Activated gamma-delta T cell (primary cell): ENCODE data around the gene DENND1B.
"Not testable (repeated sequence)": the region's sequence is repeated elsewhere in the genome, so short reads cannot be mapped to it uniquely, and the experiment has no call there.

ENCODE experiments used
- DNase-seq: peaks from one replicate; lab custom pipeline; 2025; lab: John Stamatoyannopoulos, UW

The DENND1B gene

GRCh38 chr1:197632005-197632404, 143.3 kb downstream of the DENND1B start:
- DNase-seq: no peak

DNA sequence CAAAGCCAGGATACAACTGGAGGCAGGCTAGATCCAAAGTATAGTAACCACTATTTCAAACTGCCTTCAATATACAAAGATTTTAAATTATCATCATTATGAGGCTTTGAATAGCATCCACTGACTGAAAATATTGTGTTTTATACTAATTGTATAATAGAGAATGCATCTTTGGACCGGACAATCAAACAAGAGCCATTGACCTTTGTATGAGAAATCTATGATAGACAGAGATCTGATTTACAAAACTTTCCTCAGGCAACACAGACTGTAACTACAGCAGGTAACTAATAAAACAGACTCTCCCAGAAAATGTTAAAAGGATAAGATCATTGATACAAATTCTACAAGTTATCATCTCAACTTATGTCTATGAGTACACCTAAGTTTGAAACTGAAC, 152.9 kb downstream of the DENND1B start:
- DNase-seq: no peak

- no peak for DNase-seq
Observed at GRCh38 chr1:197621761-197622160, 153.5 kb downstream of the DENND1B start.

DNA sequence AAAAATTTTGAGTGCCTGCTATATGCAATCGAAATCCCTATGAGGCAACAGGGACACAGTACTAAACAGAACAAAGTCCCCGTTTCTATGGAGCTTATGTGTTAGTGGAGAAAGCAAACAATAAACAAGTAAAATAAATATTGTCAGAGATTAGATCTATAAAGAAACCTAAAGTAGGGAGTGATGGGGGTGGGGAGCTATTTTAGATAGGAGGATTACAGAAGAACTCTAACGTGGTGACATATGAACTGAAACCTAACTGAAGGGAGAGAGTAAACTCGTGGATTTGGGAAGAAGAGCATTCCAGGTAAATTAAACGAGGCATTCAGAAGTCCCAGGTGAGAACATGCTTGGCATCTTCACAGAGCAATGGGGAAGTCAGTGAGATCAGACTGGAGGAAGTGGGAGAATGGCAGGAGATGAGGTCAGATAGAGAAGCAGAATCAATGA, 154.5 kb downstream of the DENND1B start:
- DNase-seq: no peak

DNA sequence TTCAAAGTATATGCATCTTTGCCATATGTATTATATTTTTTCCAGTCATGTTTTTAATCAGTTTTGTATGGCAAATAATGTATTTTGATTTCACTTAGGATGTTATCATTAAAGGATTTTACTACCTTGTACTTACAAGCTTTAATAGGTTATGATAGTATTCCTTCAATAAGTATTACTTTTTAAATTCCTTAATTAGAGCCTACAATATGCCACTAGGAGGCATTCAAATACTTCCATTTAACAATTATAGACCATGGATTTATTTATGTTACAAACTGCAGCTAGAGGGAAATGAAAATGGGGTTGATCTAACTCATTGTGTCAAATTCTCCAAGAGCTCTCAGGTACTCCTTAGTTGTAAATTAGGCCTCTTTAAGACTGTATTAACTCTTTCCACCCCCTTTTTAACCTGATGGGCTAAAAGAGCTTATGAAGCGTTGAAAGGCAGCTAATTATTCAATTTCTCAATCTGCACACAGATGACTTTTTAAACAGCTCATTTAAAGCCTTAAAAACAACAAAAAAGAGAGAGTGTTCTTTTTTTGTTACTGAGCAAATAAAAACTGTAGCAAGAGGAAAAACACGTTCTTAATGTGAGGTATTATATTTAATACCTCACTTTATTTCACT, 156.2 kb downstream of the DENND1B start:
- DNase-seq: no peak

DNA sequence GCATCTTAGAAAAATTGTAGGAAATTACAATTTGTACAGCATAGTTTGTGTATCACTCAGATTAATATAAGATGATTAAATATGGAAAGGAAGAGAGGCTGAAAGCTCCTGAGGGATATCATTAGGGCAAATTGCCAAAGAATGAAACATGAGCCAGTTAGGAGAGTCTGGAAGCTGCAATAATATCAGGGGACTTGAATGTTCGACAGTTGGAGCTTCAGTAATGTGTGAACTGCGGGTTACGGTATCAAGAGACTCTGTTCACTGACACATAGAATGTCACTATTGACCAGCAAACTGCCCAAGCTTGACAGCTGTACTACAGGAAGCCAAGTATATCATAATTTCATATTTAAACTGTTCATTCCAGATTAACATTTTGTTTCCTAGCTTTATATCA, 157.2 kb downstream of the DENND1B start:
- no peak for DNase-seq

DNA sequence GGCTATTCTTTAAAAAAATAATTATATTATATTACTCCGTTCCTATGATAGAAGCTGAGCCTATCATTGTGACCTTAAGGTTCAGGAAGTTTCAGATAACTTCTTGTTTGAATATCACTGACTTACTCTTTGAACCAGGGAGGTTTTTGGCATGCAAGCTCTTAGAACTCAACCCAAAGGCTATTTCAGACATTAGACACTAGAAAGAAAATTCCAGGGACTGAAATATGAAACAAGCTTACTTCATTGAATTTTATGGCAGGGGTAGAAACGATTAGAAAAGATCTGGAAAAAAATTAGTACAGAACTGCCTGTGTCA, 159.6 kb downstream of the DENND1B start:
- DNase-seq: no peak

GRCh38 chr1:197614916-197615692, 160.2 kb downstream of the DENND1B start:
- no peak for DNase-seq

DNA sequence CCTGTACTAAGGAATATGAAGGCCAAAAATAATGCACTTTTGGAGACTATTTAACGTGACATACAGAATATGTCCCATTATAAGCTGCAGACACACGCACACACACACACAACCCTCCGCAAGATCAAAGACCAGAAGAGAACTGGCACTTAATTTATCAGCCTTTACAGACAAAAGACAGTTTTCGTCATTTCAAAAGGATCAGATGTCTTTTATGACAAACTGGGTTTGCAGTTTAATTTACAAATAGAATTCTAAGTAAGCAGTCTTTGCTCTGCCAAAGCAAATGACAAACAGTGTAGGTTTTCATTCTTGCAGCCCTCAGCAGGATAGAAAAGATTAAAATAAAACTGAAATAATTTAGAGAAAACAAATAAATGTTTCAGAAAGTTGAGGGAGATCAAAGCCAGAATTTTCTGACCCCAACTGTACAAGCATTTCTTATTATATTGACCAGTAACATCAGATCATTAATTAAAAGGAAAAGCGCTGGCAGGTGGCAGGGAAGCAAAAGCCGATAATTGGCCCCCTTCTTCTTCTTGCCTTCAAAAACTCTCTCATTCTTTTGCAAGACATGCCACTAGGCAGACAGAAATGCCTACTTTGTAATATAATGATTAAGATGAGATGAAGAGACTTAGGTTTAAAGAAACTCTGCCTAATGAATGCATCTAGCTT, 169.0 kb downstream of the DENND1B start:
- DNase-seq: no peak

DNA sequence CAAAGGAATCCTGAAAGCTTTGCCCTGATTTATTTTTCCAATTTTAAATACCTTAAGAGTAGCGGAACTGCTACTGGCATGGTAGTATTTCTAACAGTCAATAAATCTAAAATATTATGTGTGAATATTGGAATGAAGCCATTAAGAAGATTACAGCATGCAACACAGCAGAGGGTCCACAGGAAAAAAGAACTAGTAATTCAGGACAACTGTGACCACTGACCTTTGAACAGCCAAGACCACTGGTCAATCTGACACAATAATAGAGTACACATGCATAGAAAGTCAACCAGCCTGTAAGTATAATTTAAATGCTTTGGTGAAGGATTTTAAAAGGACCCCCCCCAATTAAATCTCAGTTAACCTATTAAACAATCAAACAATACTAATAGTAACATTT, 171.0 kb downstream of the DENND1B start:
- DNase-seq: no peak

- DNase-seq: no peak
Observed at GRCh38 chr1:197600751-197601150, 174.5 kb downstream of the DENND1B start.

- no peak for DNase-seq
Observed at GRCh38 chr1:197599789-197600188, 175.5 kb downstream of the DENND1B start.

DNA sequence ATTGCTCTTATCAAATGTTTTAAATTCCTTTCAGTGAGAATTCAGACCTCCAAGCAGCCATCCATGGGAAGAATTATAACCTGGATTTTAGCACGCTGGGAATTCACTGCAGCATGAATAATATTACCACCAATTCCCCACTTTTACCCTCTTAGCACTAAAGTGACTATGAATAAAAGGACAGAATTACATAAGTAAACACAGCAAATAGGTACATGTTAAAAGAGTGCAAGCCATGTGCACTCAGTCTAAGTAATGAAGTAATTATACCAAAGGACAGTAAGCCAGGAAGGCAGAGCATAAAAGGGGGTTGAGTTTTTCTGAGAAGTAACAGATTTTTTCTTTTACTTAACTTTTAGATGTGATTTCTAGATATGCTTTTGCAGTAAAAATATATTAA, 176.3 kb downstream of the DENND1B start:
- no peak for DNase-seq

DNA sequence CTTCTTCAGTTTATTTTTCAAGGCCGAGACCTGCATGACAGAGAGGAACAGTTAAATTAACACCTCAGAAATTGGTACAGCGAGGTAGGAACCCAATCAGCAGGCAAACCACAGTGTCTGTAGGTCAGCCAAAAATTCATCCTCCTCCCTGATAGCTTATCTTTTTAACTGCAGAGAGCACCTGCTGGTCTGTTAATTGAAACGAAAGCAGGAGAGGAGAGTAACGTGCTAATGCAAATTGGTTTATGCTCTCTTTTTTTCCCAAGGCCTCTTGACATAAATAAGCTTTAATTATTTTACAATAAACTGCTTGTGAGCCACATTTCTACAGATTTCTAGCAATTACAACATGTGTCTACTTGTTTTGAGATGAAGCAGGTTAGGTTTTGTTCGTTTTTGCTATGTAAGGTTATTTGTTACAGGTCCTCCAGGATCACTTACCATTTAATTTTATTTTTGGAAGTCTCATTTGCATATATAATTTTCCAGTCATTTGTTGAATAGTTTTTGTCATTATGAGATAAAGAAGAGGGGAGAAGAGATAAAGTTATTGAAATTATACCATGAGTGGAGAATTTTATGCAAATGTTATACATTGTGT, 179.9 kb downstream of the DENND1B start:
- DNase-seq: no peak

DNA sequence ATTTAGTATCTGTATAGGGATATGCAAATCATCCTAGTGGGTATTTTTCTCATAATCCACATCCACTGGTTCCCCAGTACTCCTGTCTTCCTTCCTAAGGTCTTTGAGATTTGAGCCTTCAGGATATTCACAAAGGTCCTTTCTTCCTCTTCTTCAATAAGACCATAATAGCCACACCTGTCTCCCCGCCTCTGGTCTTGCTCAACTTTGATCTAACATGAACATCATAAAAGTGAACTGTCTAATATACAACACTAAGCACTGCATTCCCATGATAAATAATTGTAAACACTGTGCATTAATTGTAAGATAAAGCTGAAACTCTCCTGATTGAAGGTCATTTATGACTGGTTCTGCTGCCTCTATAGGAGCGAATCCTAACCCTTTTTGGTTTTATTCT, 184.6 kb downstream of the DENND1B start:
- no peak for DNase-seq

- no peak for DNase-seq
Observed at GRCh38 chr1:197585809-197586208, 189.5 kb downstream of the DENND1B start.

DNA sequence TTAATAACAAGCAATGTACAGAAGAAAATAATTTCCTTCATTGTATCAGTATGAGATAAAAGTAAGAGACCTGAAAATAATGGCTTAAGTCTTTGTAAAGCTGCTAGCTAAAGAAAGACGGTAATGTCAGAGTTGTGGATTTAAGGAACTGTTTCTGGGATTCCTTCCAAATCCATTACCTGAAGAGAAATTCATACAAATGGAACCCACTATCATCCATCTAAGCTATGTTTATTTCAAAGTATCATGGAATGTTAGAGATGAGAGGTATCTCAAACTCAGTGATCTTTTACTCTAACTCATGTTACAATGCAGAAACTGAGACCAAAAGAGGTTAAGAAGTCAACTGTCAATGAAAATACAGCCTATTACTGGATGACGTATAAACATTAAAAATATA, 197.7 kb downstream of the DENND1B start:
- no peak for DNase-seq

DNA sequence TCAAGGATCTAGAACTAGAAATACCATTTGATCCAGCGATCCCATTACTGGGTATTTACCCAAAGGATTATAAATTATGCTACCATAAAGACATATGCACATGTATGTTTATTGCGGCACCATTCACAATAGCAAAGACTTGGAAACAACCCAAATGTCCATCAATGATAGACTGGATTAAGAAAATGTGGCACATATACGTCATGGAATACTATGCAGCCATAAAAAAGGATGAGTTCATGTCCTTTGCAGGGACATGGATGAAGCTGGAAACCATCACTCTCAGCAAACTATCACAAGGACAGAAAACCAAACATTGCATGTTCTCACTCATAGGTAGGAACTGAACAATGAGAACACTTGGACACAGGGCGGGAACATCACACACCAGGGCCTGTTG, 199.7 kb downstream of the DENND1B start:
- DNase-seq: not testable (repeated sequence)

GRCh38 chr1:197572169-197572568, 203.1 kb downstream of the DENND1B start:
- DNase-seq: no peak

- DNase-seq: no peak
Observed at GRCh38 chr1:197567442-197567841, 207.8 kb downstream of the DENND1B start.

- no peak for DNase-seq
Observed at GRCh38 chr1:197561041-197561440, 214.2 kb downstream of the DENND1B start.

DNA sequence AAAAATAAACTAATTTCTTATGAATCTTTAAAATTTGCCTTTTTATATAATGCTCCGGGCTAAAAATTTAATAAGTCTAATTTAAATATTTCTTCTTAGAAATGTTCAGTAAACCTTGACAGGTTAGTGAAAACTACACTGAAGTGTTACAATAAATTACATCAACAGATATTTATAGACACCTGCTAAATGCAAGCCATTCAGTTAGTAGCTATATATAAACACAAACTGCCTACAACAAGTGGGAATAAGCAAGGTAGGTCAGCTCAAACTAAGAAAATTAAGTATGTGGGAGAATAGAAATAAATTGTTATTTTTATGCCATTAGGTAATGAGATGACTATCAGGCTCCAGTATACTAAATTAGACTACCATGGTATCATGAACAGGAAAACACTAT, 215.6 kb downstream of the DENND1B start:
- no peak for DNase-seq

- no peak for DNase-seq
Observed at GRCh38 chr1:197559244-197559643, 216.0 kb downstream of the DENND1B start.
